GM18868 (cell line): ENCODE data around the gene FARP1.

Experiments used
- ATAC-seq: cut with Tn5 transposase; IDR thresholded peaks from one replicate; pipeline ENCODE4 v1.9.1; 2021; ENCODE audit warnings: mild to moderate bottlenecking, moderate library complexity; ENCODE audit not compliant: unreplicated experiment

The FARP1 gene

DNA sequence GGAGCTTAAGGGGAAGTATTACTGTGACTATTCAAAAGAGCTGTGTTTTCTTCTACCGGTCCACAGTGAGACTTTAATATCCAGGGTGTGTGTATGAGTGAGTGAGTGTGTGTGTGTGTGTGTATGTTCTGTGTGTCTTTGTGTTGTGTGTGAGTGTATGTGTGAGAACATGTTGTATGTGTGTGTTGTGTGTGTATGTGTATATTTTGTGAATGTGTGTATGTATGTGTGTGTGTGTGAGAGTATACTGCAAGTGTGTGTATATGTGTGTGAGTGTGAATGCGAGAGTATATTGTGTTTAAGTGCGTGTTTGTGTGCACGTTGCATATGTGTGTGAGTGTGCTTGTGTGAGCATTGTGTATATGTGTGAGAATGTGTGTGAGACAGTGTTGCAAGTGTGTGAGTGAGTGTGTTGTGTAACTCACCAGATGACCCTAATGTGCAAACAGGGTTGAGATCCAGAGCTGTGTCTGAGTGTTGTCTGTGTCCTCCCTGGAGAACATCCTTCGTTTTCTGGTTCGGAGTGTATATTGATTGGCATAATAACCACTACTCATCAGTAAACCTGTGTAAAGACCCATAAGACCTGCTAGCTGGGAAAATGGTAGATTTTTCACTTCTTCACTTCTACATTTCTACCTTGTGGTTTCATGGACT lies 135.3 kb downstream of the FARP1 start:
- no peak for ATAC-seq

DNA sequence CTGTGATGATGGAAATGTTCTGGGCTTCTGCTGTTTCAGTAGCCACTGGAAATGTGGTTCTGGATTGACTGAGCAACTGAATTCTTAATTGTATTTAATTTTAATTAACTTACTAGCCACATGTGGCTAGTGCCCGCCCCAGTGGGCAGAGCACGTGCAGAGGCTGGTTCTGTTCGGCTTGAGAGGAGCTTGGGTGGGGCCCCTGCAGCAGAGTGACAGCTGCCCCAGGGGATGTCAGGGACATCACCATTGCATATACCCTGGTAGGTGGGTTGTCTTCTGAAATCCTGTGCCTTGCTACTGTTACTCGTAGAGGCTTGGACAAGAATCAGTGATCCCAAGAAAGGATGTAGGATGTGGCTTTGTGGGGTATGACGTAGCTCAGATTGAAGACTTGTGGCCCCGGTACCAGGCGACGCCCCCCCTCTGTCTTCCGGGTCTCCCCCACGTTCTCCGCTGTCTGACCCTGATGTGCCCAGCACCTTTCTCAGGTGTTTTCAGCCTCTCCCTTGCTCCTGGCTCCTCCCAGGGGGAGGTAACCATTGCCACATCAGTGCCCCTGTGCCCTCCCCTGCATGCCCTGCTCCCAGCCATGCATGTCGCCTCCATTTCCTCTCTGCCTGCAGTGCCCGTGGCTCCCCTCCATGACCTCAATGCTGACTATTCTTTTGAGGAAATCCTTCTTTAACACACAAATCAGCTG lies 136.7 kb downstream of the FARP1 start:
- ATAC-seq = peak; percentile 78

DNA sequence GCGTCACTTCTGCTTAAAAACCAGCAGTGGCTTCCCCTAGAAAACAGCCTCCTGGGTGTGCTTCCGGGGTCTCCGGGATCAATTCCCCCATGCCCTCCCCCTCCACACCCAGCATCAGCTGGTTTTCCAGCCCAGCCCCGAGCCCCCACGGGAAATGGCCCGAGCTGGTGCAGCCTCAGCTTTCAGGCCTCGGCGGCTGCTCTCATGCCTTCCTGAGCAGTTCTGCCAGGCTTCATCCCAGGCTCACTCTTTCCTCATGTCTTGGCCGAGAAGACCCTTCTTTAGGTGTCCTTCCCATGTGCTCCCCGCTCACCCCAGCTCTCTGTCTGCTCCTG lies 137.2 kb downstream of the FARP1 start:
- ATAC-seq = no peak

DNA sequence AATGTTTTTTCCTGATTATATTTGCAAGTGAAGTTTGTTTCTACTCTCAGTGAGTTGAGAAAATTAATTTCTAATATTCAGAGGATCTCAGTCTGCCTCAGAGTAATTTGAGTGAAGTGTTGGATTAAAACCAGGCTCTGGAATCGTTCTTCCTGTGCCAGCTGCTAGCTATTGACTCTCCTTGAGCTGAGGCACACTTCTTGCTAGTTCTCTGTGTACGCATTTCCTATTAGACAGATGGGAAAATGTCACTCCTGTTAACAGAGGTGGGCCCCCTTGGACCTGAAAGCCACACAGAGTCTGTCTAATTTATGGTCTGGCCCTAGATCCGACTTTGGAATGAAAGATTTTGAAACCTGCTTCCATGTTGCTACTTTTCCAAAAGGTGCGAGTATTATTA lies 141.8 kb downstream of the FARP1 start:
- no peak for ATAC-seq

DNA sequence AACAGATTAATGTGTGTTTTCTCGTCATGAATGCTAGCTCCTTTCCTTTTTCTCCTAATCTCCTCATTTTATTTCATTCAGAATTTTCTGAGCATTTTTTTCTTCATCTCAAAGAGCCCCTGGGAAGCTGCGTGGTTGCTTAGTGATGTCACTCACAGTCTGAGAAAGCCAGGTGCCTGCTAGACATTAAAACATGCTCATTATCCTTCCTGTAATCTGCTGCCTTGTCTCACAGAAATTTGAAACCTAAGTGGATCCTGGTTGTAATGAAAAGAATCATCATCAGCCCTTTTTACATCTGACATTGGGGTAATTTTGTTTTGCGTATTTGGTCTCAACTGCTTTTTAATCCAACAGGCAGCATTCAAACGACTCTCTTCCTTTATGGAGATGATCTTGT lies 142.4 kb downstream of the FARP1 start:
- no peak for ATAC-seq

DNA sequence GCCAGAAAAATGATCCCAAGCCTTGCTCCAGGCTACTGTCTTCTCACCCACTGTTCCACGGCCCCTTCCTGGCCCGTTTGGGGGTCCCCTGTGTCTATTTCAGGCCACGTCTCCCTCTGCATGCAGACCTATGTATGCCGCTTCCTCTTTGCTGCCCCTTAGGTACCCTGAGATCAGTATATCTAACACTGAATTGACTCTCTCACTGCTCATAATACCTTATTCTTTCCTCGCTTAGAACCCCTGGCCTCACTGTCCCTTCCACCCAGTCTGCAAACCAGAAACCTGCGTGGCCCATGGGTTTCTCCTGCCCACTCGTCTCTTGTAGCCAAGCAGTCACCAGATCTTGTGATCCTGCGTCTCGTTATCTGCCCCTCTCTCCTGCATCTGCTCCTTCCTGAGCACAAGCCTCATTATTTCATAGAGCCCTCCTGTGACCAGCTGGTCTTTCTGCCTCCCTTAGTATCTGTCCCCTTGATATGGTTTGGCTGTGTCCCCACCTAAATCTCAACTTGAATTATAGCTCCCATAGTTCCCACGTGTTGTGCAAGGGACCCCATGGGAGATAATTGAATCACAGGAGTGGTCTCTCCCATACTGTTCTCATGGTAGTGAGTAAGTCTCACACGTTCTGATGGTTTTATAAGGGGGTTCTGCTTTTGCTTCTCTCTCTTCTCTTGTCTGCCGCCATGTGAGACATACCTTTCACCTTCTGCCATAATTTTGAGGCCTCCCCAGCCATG lies 143.1 kb downstream of the FARP1 start:
- no peak for ATAC-seq

DNA sequence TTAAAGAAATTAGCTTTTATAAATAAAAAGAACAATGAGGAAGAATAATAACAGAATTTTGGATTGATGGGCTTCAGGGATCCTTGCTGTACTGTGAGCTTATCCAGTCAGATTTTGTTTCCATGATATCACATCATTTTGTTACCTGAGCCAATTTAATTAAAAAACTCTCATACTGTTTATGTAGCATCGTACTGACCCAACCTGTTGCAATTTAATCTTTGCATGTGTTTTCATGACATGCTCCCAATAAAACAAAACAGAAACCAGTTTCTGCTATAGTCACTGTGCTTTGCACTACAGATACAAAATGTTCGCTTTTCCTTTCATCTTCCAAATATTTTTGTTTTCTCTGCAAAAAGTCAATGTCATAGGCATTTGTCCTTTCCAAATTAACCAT lies 143.9 kb downstream of the FARP1 start:
- no peak for ATAC-seq

DNA sequence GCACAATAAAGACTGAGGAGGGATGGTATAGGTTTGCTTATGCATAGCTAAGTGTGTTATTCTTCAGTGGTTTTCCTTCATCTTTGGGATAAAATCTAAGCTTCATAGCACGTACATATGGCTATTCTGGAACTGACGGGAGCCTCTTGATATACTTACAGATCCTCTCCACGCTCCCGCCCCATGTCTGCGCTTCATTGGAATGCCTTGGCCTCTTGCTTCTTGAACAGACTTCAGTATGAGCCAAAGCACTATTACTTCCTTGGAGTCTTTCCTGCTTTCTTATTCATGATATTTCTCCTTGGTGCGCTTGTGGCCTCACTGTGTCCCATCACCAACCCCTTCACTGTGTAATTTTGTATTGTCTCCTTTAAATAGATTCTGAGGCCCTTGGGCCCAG lies 145.3 kb downstream of the FARP1 start:
- ATAC-seq = no peak

DNA sequence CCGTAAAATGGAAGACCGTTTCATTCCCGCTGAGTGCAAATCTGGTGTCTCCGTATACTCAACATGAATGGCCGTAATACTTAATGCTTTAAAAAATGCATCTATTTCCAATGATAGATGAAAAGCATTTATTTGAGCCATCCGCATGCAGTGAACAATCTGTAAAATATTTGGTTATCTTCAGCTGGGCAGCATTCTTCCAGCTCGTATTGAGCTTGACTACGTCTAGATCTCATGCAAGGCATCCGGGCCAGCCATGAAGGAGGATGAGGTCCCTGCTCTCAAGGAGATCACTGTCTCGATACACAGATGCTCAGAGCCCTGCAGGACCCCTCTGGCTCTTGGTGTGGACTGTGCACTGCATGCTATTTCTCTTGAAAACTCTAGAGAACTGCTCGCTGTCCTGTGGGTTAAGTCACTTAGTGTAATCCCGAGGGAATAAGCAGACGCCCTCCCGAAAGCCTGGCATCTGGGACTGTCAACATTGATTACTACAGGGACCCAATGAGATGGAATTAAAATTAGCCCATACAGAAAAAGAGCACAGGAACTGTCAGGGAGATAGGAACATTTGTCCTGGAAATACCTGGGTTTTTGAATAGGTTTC lies 146.5 kb downstream of the FARP1 start:
- ATAC-seq = no peak

DNA sequence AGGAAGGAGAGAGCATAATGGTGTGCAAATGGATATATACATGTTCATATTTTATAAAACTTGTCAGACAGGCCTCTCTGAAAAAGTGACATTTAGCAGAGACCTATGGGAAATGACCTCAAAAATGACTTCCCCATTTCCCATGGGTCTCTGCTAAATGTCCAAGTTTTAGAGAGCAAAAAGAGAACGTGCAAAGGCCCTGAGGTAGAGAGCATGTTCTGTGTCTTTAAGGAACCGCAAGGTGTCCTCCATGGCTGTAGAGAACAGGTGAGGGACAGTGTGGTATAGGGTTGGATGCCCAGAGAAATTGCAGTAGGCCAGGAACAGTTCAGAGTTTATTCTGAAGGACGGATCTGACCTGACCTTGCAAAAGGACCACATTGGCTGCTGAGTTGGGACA lies 147.4 kb downstream of the FARP1 start:
- ATAC-seq = no peak

DNA sequence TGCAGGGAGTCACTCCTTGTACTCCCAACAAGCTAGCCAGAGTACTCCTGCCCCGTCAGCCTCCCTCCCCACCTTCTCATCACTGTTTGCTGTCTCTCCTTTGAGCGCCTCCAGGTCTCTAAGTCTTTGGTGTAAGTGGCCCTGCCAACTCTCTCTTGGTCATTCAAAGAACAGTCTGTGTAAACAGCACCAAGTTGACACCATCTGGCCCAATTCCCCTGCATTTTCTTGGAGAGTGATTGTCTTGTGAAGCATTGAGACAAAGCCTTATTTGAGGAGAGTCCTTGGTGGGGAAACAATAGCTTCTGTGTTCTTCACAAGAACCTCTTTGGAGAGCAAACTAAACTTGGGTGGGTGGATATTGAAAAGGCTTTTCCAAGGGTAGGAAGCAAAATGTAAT lies 148.8 kb downstream of the FARP1 start:
- no peak for ATAC-seq

DNA sequence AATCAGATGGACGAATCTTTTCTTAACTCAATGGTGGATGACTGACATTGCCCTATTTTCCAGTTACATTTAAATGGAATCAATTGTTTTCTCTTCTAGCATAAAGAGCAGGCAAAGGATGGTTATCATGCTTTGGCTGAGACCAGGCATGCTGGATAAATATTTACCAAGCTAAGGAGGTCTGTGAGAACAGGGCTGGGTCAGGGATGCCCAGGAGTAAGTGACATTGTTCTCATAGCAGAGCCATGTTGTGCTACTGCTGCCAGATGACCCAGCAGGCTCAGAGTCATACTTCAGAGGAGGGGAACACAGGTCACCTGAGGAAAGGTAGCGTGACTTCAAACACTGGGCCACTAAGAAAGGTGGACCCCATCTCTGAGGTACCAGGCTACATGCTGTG lies 150.2 kb downstream of the FARP1 start:
- ATAC-seq = no peak

DNA sequence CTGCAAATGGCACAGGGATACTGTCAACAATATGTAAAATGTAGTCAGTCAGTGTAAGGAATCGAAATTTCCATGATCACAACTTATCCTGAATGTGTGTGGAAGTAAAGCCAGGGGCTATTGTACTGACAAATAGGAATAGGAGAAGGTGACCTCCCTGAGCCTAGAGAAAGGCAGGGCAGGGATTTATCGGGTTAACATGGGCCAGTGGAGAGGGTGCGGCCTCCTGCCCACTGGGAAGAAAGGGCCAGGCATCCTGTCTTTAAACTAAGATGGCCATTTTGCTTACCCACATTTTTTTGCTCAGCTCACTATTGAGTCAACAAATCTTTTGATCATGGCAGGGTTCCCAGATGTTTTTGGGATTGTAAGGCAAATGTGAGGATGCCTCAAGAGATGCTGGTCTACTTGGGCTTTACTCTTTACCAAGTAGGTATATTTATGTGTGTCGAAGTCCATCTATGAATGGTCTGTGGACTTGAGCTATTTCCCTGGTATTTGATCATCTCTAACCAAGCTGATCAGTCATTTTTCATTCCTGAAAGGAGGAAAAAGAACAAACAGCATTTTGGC lies 150.8 kb downstream of the FARP1 start:
- ATAC-seq = no peak

DNA sequence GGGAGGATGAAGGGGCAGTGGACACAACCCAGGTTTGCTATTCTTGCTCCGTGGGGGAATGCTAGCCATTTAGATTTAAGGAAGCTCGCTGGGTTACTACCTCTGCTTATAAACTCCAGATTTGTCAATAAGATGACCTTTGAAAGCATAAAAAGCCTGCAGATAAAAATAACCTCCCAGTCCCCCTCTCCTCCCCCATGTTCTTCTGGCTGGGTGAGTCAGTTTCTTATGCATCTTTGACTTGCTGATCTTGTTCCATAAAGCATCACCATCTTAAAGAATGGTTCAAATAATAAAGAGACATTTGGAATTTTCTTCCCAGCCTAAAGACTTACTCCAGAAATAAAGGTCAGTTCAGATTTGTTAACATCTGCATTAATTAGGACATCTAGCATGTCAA lies 152.5 kb downstream of the FARP1 start:
- ATAC-seq = no peak

DNA sequence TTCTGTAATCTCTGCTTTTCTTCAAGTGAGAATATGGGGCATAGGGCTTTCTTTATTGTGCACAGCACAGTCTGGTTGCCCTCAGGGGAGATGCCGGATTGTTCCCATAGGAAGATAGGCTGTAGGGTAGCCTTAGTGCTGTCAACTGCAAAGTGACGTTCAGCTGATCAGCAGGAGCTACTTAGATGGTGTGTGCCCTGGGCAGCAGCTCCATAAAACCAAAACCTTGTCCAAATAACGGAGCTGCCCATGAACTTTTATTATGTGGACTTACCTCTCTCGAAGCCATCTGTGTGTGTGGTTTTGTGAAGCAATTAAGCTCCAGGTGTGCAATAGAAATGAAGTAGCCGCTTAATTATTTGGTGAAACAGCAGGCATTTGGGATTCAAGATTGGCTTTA lies 154.2 kb downstream of the FARP1 start:
- no peak for ATAC-seq

DNA sequence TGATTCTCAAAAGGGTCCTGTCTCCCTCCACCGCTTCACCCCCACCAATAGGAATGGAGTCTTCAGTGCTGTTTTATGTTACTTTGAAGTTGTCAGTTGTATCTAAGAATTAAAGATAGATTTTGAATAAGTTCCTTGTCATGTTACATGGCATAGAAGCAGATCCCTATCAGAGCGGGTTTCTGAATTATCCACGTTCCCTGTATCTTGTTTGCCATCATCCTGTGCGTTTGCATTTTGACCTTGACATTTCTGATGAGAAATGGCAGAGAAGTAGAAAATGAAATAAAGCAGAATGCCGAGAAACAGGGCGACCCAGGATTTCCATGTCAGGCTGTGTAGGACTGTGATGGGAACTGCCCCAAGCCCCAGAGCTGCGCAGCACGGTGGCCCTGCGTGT lies 154.9 kb downstream of the FARP1 start:
- ATAC-seq = no peak

DNA sequence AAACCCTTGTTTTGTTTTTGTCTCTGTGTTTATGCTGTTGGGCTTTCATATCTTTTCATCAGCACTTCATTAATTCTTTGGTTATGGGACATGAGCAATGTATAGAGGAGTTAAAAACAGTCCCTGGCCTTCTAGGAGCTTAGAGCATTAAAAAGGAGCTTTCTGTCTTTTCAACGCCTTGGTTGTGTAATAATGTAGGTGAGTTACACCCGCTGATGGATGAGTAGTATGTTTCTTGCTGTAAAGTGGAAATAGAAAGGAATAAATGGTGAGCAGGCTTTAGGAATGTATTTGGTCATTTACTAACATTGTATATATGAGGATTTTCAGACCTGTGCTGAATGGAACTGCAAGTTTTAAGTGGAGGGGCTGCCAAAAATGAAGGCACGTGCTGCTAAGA lies 155.7 kb downstream of the FARP1 start:
- ATAC-seq = no peak

DNA sequence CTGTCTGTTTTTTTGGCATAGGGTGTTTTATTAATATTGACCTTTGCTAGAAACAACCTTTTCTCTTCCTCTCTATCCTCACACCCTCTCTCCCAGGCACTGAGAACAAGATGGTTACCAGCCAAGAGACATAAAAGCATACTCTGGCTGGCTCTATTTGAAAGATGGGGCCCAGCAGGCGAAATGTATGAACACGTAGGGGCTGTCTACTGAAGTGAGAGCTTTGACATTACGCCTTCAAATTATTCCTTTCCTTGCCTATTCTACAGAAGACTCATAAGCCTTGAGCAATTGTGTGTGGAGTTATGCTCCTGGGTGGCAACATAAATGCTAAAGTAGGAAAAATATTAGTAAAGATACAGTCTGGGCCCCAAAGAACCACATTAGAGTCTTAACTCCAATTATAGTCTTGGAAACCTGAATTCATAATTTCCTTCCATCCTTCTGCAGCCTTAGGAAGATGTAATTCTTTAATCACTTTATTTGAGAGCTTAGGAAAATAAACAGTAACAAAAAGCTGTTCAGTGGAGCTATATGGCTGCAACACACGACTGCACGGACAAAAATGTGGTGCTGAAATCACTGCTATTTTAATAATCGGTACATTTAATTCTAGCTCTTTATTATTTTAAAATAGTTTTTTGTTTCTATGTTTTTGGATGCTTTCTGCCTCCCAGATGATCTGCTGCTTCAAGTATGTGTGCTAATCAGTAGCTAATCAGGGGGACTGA lies 156.5 kb downstream of the FARP1 start:
- no peak for ATAC-seq

DNA sequence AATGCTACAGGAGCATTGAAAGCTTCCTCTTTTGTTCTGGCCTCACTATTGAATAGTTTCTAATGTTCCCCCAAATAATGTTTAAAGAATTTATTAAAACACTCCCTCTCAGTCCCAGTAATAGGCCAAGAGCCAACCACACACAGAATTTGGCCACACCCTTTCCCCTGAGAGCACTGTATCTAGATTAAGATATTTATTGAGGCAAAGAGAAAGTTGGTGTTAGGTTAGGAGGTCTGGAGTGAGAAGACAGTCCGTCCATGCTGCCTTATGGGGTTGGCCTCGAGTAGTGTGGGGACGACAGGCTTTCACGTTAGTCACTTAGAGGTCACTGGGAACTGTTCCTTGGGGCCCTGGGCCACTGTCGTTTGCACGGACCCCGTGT lies 157.1 kb downstream of the FARP1 start:
- ATAC-seq = no peak

DNA sequence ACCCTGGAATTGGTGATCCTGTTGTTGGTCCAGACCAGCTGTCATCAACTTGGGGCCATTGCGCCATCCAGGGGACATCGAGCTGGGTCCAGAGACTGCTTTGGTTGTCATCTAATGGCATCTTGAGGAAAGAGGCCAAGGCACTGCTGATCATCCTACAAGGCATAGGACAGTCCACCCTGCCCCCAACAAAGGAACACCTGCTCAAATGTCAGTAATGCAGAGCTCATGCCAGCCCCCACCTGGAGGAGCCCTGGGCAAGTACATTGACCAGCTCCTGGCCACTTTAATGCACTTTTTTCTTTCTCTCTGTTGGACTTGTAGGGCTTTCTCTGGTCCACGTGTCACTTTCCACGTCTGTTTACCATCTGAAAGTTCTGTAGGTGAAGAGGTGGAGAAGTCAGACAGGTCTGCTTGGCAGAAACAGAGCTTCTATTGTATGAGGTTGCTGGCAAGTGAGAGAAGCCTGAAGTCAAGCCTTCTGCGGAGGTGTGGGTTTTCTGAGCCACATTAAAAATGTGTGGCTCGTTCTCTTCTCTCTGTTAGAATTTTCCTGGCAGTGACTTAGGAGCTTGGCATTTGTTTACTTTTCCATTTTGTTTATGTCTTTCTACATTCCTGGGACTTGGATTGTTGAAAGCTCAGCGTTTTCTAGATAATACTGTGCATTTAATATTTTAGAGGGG lies 158.2 kb downstream of the FARP1 start:
- no peak for ATAC-seq
